Parathyroid adenoma (tissue), 2 donors: Measurements from ENCODE around the gene OR51A2.

Experiments used
- H2AFZ ChIP-seq: fragments of 300-600 bp; sonication (generic); one replicate; pipeline ENCODE4 v1.7.0; 2017; ENCODE audit warnings: antibody characterized with exemption, mild to moderate bottlenecking
- H3K27ac ChIP-seq: fragments of 300-600 bp; sonication (generic); one replicate; pipeline ENCODE4 v1.7.0; 2017
- H3K27me3 ChIP-seq: fragments of 300-600 bp; sonication (generic); one replicate; pipeline ENCODE4 v1.7.0; 2017; ENCODE audit warnings: low read length; ENCODE audit not compliant: control insufficient read depth, insufficient read depth
- H3K36me3 ChIP-seq: fragments of 300-600 bp; sonication (generic); one replicate; pipeline ENCODE4 v1.7.0; 2017; ENCODE audit warnings: low read length; ENCODE audit not compliant: control insufficient read depth, insufficient read depth
- H3K4me1 ChIP-seq: fragments of 300-600 bp; sonication (generic); one replicate; pipeline ENCODE4 v1.7.0; 2017; ENCODE audit warnings: control low read depth
- H3K4me2 ChIP-seq: fragments of 300-600 bp; sonication (generic); one replicate; pipeline ENCODE4 v1.7.0; 2017; ENCODE audit warnings: low read length
- H3K4me3 ChIP-seq: fragments of 300-600 bp; sonication (generic); one replicate; pipeline ENCODE4 v1.7.0; 2017; ENCODE audit warnings: low read depth, low read length
- H3K79me2 ChIP-seq: fragments of 300-600 bp; sonication (generic); one replicate; pipeline ENCODE4 v1.7.0; 2017; ENCODE audit warnings: control low read depth
- H3K9ac ChIP-seq: fragments of 300-600 bp; sonication (generic); one replicate; pipeline ENCODE4 v1.7.0; 2017; ENCODE audit warnings: mild to moderate bottlenecking
- H3K9me3 ChIP-seq: fragments of 300-600 bp; sonication (generic); one replicate; pipeline ENCODE4 v1.7.0; 2017; ENCODE audit warnings: low read length; ENCODE audit not compliant: control insufficient read depth
- TF ChIP-seq, protein P1 (sequence below): fragments of 300-600 bp; sonication (generic); IDR thresholded peaks from one replicate; pipeline ENCODE4 v1.7.0; 2017; ENCODE audit warnings: antibody characterized with exemption, mild to moderate bottlenecking
- donor health status: primary hyperparathyroidism.

The OR51A2 gene

GRCh38 chr11:4924239-4924638 is 31.3 kb downstream of the OR51A2 start, which contains the start of gene OR51G1:
TSS of gene OR51G1 (minus strand) at chr11:4924339. CDS start at chr11:4924339, 0 bp downstream.
- Histone ChIP-seq H2AFZ (no peak within 1 kb of the TSS), H3K36me3 (no peaks in the 10 kb centered on the region), H3K27ac (no peak within 1 kb of the TSS), H3K4me1 (no peaks in the 10 kb centered on the region), H3K79me2 (no peaks in the 10 kb centered on the region), H3K4me2 (no peak within 1 kb of the TSS), H3K4me3 (no peak within 1 kb of the TSS), H3K27me3 (no peaks in the 10 kb centered on the region), H3K9ac (no peak within 1 kb of the TSS), H3K9me3 (no peaks in the 10 kb centered on the region)
- TF ChIP-seq, protein P1, sequence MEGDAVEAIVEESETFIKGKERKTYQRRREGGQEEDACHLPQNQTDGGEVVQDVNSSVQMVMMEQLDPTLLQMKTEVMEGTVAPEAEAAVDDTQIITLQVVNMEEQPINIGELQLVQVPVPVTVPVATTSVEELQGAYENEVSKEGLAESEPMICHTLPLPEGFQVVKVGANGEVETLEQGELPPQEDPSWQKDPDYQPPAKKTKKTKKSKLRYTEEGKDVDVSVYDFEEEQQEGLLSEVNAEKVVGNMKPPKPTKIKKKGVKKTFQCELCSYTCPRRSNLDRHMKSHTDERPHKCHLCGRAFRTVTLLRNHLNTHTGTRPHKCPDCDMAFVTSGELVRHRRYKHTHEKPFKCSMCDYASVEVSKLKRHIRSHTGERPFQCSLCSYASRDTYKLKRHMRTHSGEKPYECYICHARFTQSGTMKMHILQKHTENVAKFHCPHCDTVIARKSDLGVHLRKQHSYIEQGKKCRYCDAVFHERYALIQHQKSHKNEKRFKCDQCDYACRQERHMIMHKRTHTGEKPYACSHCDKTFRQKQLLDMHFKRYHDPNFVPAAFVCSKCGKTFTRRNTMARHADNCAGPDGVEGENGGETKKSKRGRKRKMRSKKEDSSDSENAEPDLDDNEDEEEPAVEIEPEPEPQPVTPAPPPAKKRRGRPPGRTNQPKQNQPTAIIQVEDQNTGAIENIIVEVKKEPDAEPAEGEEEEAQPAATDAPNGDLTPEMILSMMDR, result no peak

GRCh38 chr11:4922304-4922703 is 33.2 kb downstream of the OR51A2 start:
- no peak overlapping the region for H3K4me2 ChIP-seq
- H3K4me3 ChIP-seq, result no peak overlapping the region
- no peak overlapping the region for H2AFZ ChIP-seq
- H3K27me3 ChIP-seq, result no peaks in the 10 kb centered on the region
- H3K9me3 ChIP-seq, result no peaks in the 10 kb centered on the region
- no peaks in the 10 kb centered on the region for H3K79me2 ChIP-seq
- no peaks in the 10 kb centered on the region for H3K4me1 ChIP-seq
- H3K9ac ChIP-seq, result no peak overlapping the region
- H3K36me3 ChIP-seq, result no peaks in the 10 kb centered on the region
- H3K27ac ChIP-seq, result no peak overlapping the region
- TF ChIP-seq, protein P1, result no peak

DNA sequence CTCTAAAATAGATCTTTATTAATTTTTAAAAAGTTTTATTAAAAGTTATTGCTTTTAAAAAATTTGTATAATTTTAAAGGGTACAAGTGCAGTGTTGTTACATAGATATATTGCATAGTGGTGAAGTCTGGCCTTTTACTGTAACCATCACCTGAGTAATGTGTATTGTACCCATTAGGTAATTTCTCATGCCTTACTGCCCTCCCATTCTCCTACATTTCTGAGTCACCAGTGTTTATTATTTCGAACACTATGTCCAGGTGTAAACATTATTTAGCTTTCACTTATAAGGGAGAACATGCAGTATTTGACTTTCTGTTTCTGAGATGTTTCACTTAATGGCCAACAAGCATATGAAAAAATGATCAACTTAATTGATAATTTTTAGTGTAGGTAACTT is 33.7 kb downstream of the OR51A2 start:
- Histone ChIP-seq H3K9ac (no peak overlapping the region), H2AFZ (no peak overlapping the region), H3K27me3 (no peaks in the 10 kb centered on the region), H3K36me3 (no peaks in the 10 kb centered on the region), H3K9me3 (no peaks in the 10 kb centered on the region), H3K79me2 (no peaks in the 10 kb centered on the region), H3K4me2 (no peak overlapping the region), H3K4me1 (no peaks in the 10 kb centered on the region), H3K27ac (no peak overlapping the region), H3K4me3 (no peak overlapping the region)
- TF ChIP-seq, protein P1, result no peak

GRCh38 chr11:4919250-4919649 is 36.3 kb downstream of the OR51A2 start, which contains the start of gene OR51G2:
TSS of gene OR51G2 (minus strand) at chr11:4919350. CDS start at chr11:4915663, 3,687 bp downstream.
- Histone ChIP-seq H3K4me1 (no peaks in the 10 kb centered on the region), H3K27me3 (no peaks in the 10 kb centered on the region), H3K27ac (no peak within 1 kb of the TSS), H3K79me2 (no peaks in the 10 kb centered on the region), H3K9ac (no peak within 1 kb of the TSS), H2AFZ (no peak within 1 kb of the TSS), H3K9me3 (no peaks in the 10 kb centered on the region), H3K36me3 (no peaks in the 10 kb centered on the region), H3K4me2 (no peak within 1 kb of the TSS), H3K4me3 (no peak within 1 kb of the TSS)
- TF ChIP-seq, protein P1, result no peak

DNA sequence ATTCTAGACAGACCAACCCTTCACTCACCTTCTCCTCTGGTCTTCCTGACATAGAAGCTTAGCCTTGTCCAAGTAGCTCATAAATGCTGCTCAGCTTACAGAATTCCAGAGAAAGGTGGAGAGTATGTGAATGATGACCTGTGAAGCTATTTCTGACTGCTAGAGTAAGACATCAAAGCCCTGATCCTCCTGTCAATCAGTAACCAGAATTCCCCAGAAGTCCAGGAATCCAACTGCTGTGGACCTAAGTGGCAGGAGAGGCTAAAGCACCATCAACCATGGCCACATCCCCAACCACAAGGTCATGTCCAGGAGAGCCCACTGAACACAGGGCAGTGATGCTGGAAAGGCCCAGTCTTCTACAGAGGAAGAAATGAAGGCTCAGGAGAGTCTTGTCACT is 38.9 kb downstream of the OR51A2 start:
- no peak overlapping the region for H3K4me3 ChIP-seq
- no peak overlapping the region for H2AFZ ChIP-seq
- no peak overlapping the region for H3K27ac ChIP-seq
- H3K4me1 ChIP-seq, result no peaks in the 10 kb centered on the region
- no peaks in the 10 kb centered on the region for H3K9me3 ChIP-seq
- no peaks in the 10 kb centered on the region for H3K36me3 ChIP-seq
- no peak overlapping the region for H3K9ac ChIP-seq
- H3K79me2 ChIP-seq, result no peaks in the 10 kb centered on the region
- TF ChIP-seq, protein P1, result no peak
- no peak overlapping the region for H3K4me2 ChIP-seq
- no peaks in the 10 kb centered on the region for H3K27me3 ChIP-seq
